CD1c-positive myeloid dendritic cell (primary cell): Measurements from ENCODE around the gene SPRY2.
"Not testable (repeated sequence)": the region's sequence is repeated elsewhere in the genome, so short reads cannot be mapped to it uniquely, and the experiment has no call there.

ENCODE experiments used
- DNase-seq: peaks from one replicate; pipeline ENCODE4 v3.0.0-alpha.2; 2016; ENCODE audit errors: extremely low spot score

SPRY2 gene

GRCh38 chr13:80341101-80341755 is at the start of gene SPRY2:
Gene SPRY2 (minus strand): TSS chr13:80341126. CDS start chr13:80337705, 3,421 bp downstream.
- peak; percentile 92 for DNase-seq

GRCh38 chr13:80390338-80390737 is 49.4 kb upstream of the SPRY2 start:
- no peak for DNase-seq

- no peak for DNase-seq
Observed at GRCh38 chr13:80389073-80390038, 48.4 kb upstream of the SPRY2 start.

GRCh38 chr13:80388506-80388905 is 47.6 kb upstream of the SPRY2 start:
- DNase-seq = no peak

- DNase-seq = no peak
Observed at GRCh38 chr13:80386592-80386991, 45.7 kb upstream of the SPRY2 start.

- no peak for DNase-seq
Observed at GRCh38 chr13:80386002-80386401, 45.1 kb upstream of the SPRY2 start.

- no peak for DNase-seq
Observed at GRCh38 chr13:80382576-80382975, 41.6 kb upstream of the SPRY2 start.

- DNase-seq = no peak
Observed at GRCh38 chr13:80379245-80379644, 38.3 kb upstream of the SPRY2 start.

GRCh38 chr13:80376554-80376953 is 35.6 kb upstream of the SPRY2 start:
- no peak for DNase-seq

- DNase-seq = no peak
Observed at GRCh38 chr13:80374901-80375300, 34.0 kb upstream of the SPRY2 start.

- no peak for DNase-seq
Observed at GRCh38 chr13:80374444-80374843, 33.5 kb upstream of the SPRY2 start.

GRCh38 chr13:80371840-80372509 is 31.0 kb upstream of the SPRY2 start:
- no peak for DNase-seq

GRCh38 chr13:80367473-80367872 is 26.5 kb upstream of the SPRY2 start:
- no peak for DNase-seq

GRCh38 chr13:80363890-80364503 is 23.1 kb upstream of the SPRY2 start:
- DNase-seq = peak; percentile 48

- DNase-seq = no peak
Observed at GRCh38 chr13:80362481-80362880, 21.6 kb upstream of the SPRY2 start.

GRCh38 chr13:80361883-80362327 is 21.0 kb upstream of the SPRY2 start:
- no peak for DNase-seq

GRCh38 chr13:80361298-80361697 is 20.4 kb upstream of the SPRY2 start:
- DNase-seq = no peak

GRCh38 chr13:80360453-80360800 is 19.5 kb upstream of the SPRY2 start:
- no peak for DNase-seq

- DNase-seq = no peak
Observed at GRCh38 chr13:80359778-80360452, 19.0 kb upstream of the SPRY2 start.

- no peak for DNase-seq
Observed at GRCh38 chr13:80359414-80359777, 18.5 kb upstream of the SPRY2 start.

GRCh38 chr13:80355496-80356094 is 14.7 kb upstream of the SPRY2 start:
- DNase-seq = not testable (repeated sequence)
